Neuronal stem cell (in vitro differentiated cells): Measurements from ENCODE around the gene TCF7L1.
A peak's percentile ranks its signal among the peaks of the same experiment; 100 is the strongest.

Source experiments
- DNase-seq: peaks from one replicate; pipeline ENCODE4 v3.0.0-alpha.2; 2013; ENCODE audit warnings: low spot score
- H2AFZ ChIP-seq: one replicate; pipeline ENCODE4 v1.6.1; 2013; ENCODE audit warnings: mild to moderate bottlenecking, low read length, inconsistent platforms
- H2AK5ac ChIP-seq: 2 replicates; pipeline ENCODE4 v1.6.1; 2013; ENCODE audit warnings: low read depth, mild to moderate bottlenecking, inconsistent platforms, low read length, moderate library complexity, mixed read lengths
- H2BK120ac ChIP-seq: 2 replicates; pipeline ENCODE4 v1.6.1; 2013; ENCODE audit warnings: low read depth, mild to moderate bottlenecking, inconsistent platforms, low read length, moderate library complexity, mixed read lengths
- H2BK12ac ChIP-seq: one replicate; pipeline ENCODE4 v1.6.1; 2013; ENCODE audit warnings: low read length, inconsistent platforms
- H2BK15ac ChIP-seq: 2 replicates; pipeline ENCODE4 v1.6.1; 2013; ENCODE audit warnings: mild to moderate bottlenecking, low read length, inconsistent platforms, mixed read lengths
- H2BK5ac ChIP-seq: one replicate; pipeline ENCODE4 v1.6.1; 2013; ENCODE audit warnings: inconsistent platforms, mild to moderate bottlenecking, low read length, moderate library complexity
- H3K14ac ChIP-seq: one replicate; pipeline ENCODE4 v1.6.1; 2013; ENCODE audit warnings: low read length, inconsistent platforms
- H3K18ac ChIP-seq: 2 replicates; pipeline ENCODE4 v1.6.1; 2013; ENCODE audit warnings: low read length, inconsistent platforms
- H3K23ac ChIP-seq: 2 replicates; pipeline ENCODE4 v1.6.1; 2013; ENCODE audit warnings: low read depth, mild to moderate bottlenecking, mixed read lengths, low read length, inconsistent platforms; ENCODE audit not compliant: poor library complexity
- H3K27ac ChIP-seq: replicated peaks from 3 replicates; pipeline ENCODE4 v1.5.1; 2013; ENCODE audit warnings: low read length, inconsistent platforms
- H3K27me3 ChIP-seq, 3 experiments: 2 replicates each; pipeline ENCODE4 v1.6.1; 2013; ENCODE audit warnings: low read length in 3 of 3, mild to moderate bottlenecking in 2 of 3, inconsistent platforms in 1 of 3, low read depth in 1 of 3, mixed read lengths in 1 of 3, moderate library complexity in 1 of 3; ENCODE audit not compliant: control insufficient read depth in 3 of 3, insufficient read depth in 3 of 3
- H3K36me3 ChIP-seq, 2 donors: replicated peaks in 1 of 2; 2 replicates each; pipeline ENCODE4 v1.6.1; 2013; ENCODE audit warnings: low read length in 2 of 2; ENCODE audit not compliant: control insufficient read depth in 2 of 2, insufficient read depth in 2 of 2
- H3K4ac ChIP-seq: 2 replicates; pipeline ENCODE4 v1.6.1; 2013; ENCODE audit warnings: inconsistent platforms, mild to moderate bottlenecking, low read length, moderate library complexity
- H3K4me1 ChIP-seq, 2 donors: 1 replicate in 1 of 2; 2 replicates in 1 of 2; pipeline ENCODE4 v1.6.1; 2013; ENCODE audit warnings: low read length in 2 of 2, low read depth in 1 of 2; ENCODE audit not compliant: control insufficient read depth in 2 of 2, insufficient read depth in 1 of 2
- H3K4me2 ChIP-seq: one replicate; pipeline ENCODE4 v1.6.1; 2013; ENCODE audit warnings: mild to moderate bottlenecking, low read length, inconsistent platforms; ENCODE audit not compliant: insufficient read depth, poor library complexity, severe bottlenecking
- H3K4me3 ChIP-seq, 2 donors: 2 replicates each; pipeline ENCODE4 v1.5.1; 2013; ENCODE audit warnings: low read length in 2 of 2, mild to moderate bottlenecking in 2 of 2, inconsistent platforms in 1 of 2, moderate library complexity in 1 of 2
- H3K79me1 ChIP-seq: one replicate; pipeline ENCODE4 v1.6.1; 2013; ENCODE audit warnings: low read depth, mild to moderate bottlenecking, inconsistent platforms, low read length, moderate library complexity
- H3K9ac ChIP-seq: one replicate; pipeline ENCODE4 v1.6.1; 2013; ENCODE audit warnings: mild to moderate bottlenecking, low read depth, low read length, inconsistent platforms; ENCODE audit not compliant: poor library complexity
- H3K9me3 ChIP-seq, 2 donors: replicated peaks in 1 of 2; 2 replicates each; pipeline versions ENCODE3 to v1.6.1; 2013; ENCODE audit warnings: low read length in 2 of 2, mild to moderate bottlenecking in 2 of 2, inconsistent platforms in 1 of 2, low read depth in 1 of 2, mixed read lengths in 1 of 2, moderate library complexity in 1 of 2; ENCODE audit not compliant: control insufficient read depth in 2 of 2, insufficient read depth in 1 of 2
- H4K8ac ChIP-seq: one replicate; pipeline ENCODE4 v1.6.1; 2013; ENCODE audit warnings: low read depth, mild to moderate bottlenecking, inconsistent platforms, low read length, moderate library complexity
- H4K91ac ChIP-seq: one replicate; pipeline ENCODE4 v1.6.1; 2013; ENCODE audit warnings: low read length, low read depth, mild to moderate bottlenecking, inconsistent platforms; ENCODE audit not compliant: poor library complexity
- WGBS, 2 donors: extraction: QIAGEN DNeasy Blood & Tissue Kit; methylation state at CpG; one replicate each; pipeline ENCODE4 v1.1.7; 2013; ENCODE audit warnings: missing lambda C conversion rate in 2 of 2, mixed read lengths in 1 of 2; ENCODE audit not compliant: insufficient read length in 2 of 2, insufficient replicate concordance in 1 of 2; ENCODE audit errors: extremely low coverage in 2 of 2; 5-methylcytosine and 5-hydroxymethylcytosine counted together

The TCF7L1 gene

GRCh38 chr2:85324639-85325465, 191.7 kb downstream of the TCF7L1 start:
- Histone ChIP-seq H2BK5ac (no peak overlapping the region), H3K27me3 (no peaks in the 10 kb centered on the region), H4K91ac (no peak overlapping the region), H3K4me1 (peaks cover 12 to 20% of the 10 kb centered on the region in 2 donors), H3K79me1 (peaks cover 9% of the 10 kb centered on the region), H3K23ac (no peak overlapping the region), H2BK15ac (no peak overlapping the region), H3K18ac (no peak overlapping the region), H2BK12ac (no peak overlapping the region), H3K14ac (no peak overlapping the region), H3K9me3 (no peaks in the 10 kb centered on the region), H3K27ac (no peak overlapping the region), H3K9ac (no peak overlapping the region), H2AK5ac (no peak overlapping the region), H3K4me2 (no peak overlapping the region), H3K4ac (no peak overlapping the region), H3K36me3 (peaks cover 22 to 73% of the 10 kb centered on the region in 2 donors), H4K8ac (no peak overlapping the region), H2BK120ac (no peak overlapping the region), H3K4me3 (no peak overlapping the region), H2AFZ (no peak overlapping the region)
- no peak for DNase-seq
- WGBS, 2 donors = no CpG with 5 or more reads among the region's 10 CpGs

- Histone ChIP-seq H3K4me3 (peak overlapping the region in 1 of 2 donors; percentile 74), H3K4me1 (peaks cover 12 to 20% of the 10 kb centered on the region in 2 donors), H2BK12ac (no peak overlapping the region), H3K9me3 (no peaks in the 10 kb centered on the region), H2AK5ac (no peak overlapping the region), H3K14ac (no peak overlapping the region), H3K27me3 (no peaks in the 10 kb centered on the region), H4K8ac (no peak overlapping the region), H3K36me3 (peaks cover 21 to 67% of the 10 kb centered on the region in 2 donors), H3K18ac (no peak overlapping the region), H2BK15ac (no peak overlapping the region), H2BK120ac (no peak overlapping the region), H3K23ac (no peak overlapping the region), H3K4me2 (no peak overlapping the region), H3K27ac (no peak overlapping the region), H3K9ac (no peak overlapping the region), H2BK5ac (no peak overlapping the region), H4K91ac (no peak overlapping the region), H3K79me1 (peaks cover 9% of the 10 kb centered on the region), H3K4ac (no peak overlapping the region), H2AFZ (no peak overlapping the region)
- no peak for DNase-seq
- no CpG with 5 or more reads among the region's 9 CpGs for WGBS, 2 donors
Observed at GRCh38 chr2:85325466-85325811, 192.2 kb downstream of the TCF7L1 start.

GRCh38 chr2:85326406-85327159, 193.4 kb downstream of the TCF7L1 start:
- no peaks in the 10 kb centered on the region for H3K9me3 ChIP-seq
- no peak overlapping the region for H2AK5ac ChIP-seq
- H3K4me3 ChIP-seq = peak overlapping the region; percentile 74 to 93
- no peak overlapping the region for H2BK12ac ChIP-seq
- H2BK5ac ChIP-seq = peak overlapping the region; percentile 96
- no peak overlapping the region for H3K18ac ChIP-seq
- H3K79me1 ChIP-seq = peaks cover 9% of the 10 kb centered on the region
- H3K4me2 ChIP-seq = peak overlapping the region; percentile 95
- no peak for DNase-seq
- no peak overlapping the region for H3K9ac ChIP-seq
- no CpG with 5 or more reads among the region's 32 CpGs for WGBS, 2 donors
- H2BK15ac ChIP-seq = no peak overlapping the region
- no peak overlapping the region for H2BK120ac ChIP-seq
- H2AFZ ChIP-seq = no peak overlapping the region
- H3K27ac ChIP-seq = no peak overlapping the region
- no peak overlapping the region for H4K91ac ChIP-seq
- no peak overlapping the region for H3K14ac ChIP-seq
- H3K4me1 ChIP-seq = peaks cover 12 to 20% of the 10 kb centered on the region in 2 donors
- H3K36me3 ChIP-seq = peaks cover 17 to 56% of the 10 kb centered on the region in 2 donors
- H3K23ac ChIP-seq = peak overlapping the region; percentile 96
- H3K4ac ChIP-seq = no peak overlapping the region
- no peaks in the 10 kb centered on the region for H3K27me3 ChIP-seq
- H4K8ac ChIP-seq = no peak overlapping the region
